Calu3 (cell line): Measurements from ENCODE around the gene ITPKA. TPM values are rescaled to one million over a fixed set of nuclear protein-coding genes. Genes with fewer than 3 reads are reported as not detected.

ENCODE experiments used
- Bru-seq: library from RNA; stranded (reverse); fragments of 400-500 nt; gene quantifications from one replicate; lab custom pipeline; 2021; lab: Mats Ljungman, UMichigan
- BruChase-seq, 2 experiments: library from RNA; stranded (reverse); fragments of 400-500 nt; gene quantifications; one replicate each; lab custom pipeline; 2021; lab: Mats Ljungman, UMichigan
- BruUV-seq: library from RNA; stranded (reverse); fragments of 400-500 nt; replicated peaks from 2 replicates; lab custom pipeline; 2021; lab: Mats Ljungman, UMichigan
- CTCF ChIA-PET: fragments of 300-600 bp; sonication (Branson Sonifier 250); formaldehyde crosslinking; loops from one replicate; lab custom pipeline; 2022; ENCODE audit warnings: antibody characterized with exemption; lab: Charles Lee
- DNase-seq: peaks from one replicate; pipeline ENCODE4 v3.0.0; 2022
- H3K27ac Mint-ChIP-seq: one replicate; pipeline ENCODE4 v1.8.0; 2022; ENCODE audit warnings: mixed read lengths; ENCODE audit not compliant: unreplicated experiment
- H3K27me3 Mint-ChIP-seq: one replicate; pipeline ENCODE4 v1.8.0; 2022; ENCODE audit warnings: mixed read lengths; ENCODE audit not compliant: unreplicated experiment
- H3K36me3 Mint-ChIP-seq: one replicate; pipeline ENCODE4 v1.8.0; 2022; ENCODE audit warnings: mild to moderate bottlenecking, moderate library complexity, mixed read lengths; ENCODE audit not compliant: insufficient read depth, unreplicated experiment
- H3K4me1 Mint-ChIP-seq: one replicate; pipeline ENCODE4 v1.8.0; 2022; ENCODE audit warnings: mild to moderate bottlenecking, low read depth, mixed read lengths; ENCODE audit not compliant: unreplicated experiment
- H3K4me3 Mint-ChIP-seq: one replicate; pipeline ENCODE4 v1.8.0; 2022; ENCODE audit warnings: mild to moderate bottlenecking, low read depth, moderate library complexity, mixed read lengths; ENCODE audit not compliant: unreplicated experiment
- H3K9me3 Mint-ChIP-seq: one replicate; pipeline ENCODE4 v1.8.0; 2022; ENCODE audit warnings: low read depth, mixed read lengths; ENCODE audit not compliant: unreplicated experiment
- CTCF ChIP-seq: fragments of 200-600 bp; IDR thresholded peaks from one replicate; pipeline ENCODE4 v1.8.0; 2022; ENCODE audit warnings: antibody characterized with exemption; ENCODE audit not compliant: unreplicated experiment
- intact Hi-C: fragments of 100-400 bp; cut with micrococcal nuclease; formaldehyde crosslinking; loops from one replicate; pipeline ENCODE4 v1.10.0; 2022; ENCODE audit not compliant: unreplicated experiment
- long read RNA-seq: library from polyadenylated mRNA; stranded (forward); transcript quantifications from one replicate; pipeline ENCODE4 v2.0.0, GENCODE V29; 2022
- total RNA-seq: library from RNA; stranded (reverse); gene quantifications from 2 replicates; pipeline ENCODE4 v1.2.3, GENCODE V29; 2022

Gene ITPKA
- total RNA-seq (0.61 and 0.68 TPM in 2 replicates), Bru-seq, nascent RNA (percentile 17 among the genes with signal in this experiment), BruChase-seq, experiment 1, labeled RNA remaining after a 6-hour chase (percentile 25 among the genes with signal in this experiment), BruChase-seq, experiment 2, labeled RNA remaining after a 2-hour chase (percentile 22 among the genes with signal in this experiment)
- long read RNA-seq, result 0 reads

- DNase-seq, result peak; percentile 48
- no peaks in the 10 kb centered on the region for H3K9me3 Mint-ChIP-seq
- peak within 1 kb of the TSS; percentile 70 for H3K4me3 Mint-ChIP-seq
- no peak within 1 kb of the TSS for H3K27ac Mint-ChIP-seq
- no peak for TF ChIP-seq CTCF
- no TSS peak for BruUV-seq
- H3K4me1 Mint-ChIP-seq, result peaks cover 8% of the 10 kb centered on the region
- intact Hi-C loops, result no loop called here
- peaks cover 8% of the 10 kb centered on the region for H3K36me3 Mint-ChIP-seq
- peaks cover 12% of the 10 kb centered on the region for H3K27me3 Mint-ChIP-seq
- CTCF ChIA-PET, result interaction anchor here (0.6 kb wide), 1 partner anchor 963 kb away, joined by 5 read pairs; no protein-coding TSS in a partner anchor
These were observed at the start of gene ITPKA for GRCh38 chr15:41493205-41493901. ITPKA (plus strand) TSS chr15:41493874; CDS start chr15:41493928, 54 bp downstream.

GRCh38 chr15:41445399-41445798 lies 48.3 kb upstream of the ITPKA start:
- Mint-ChIP-seq H3K27ac (no peak overlapping the region), H3K36me3 (no peaks in the 10 kb centered on the region), H3K4me3 (no peak overlapping the region), H3K27me3 (no peaks in the 10 kb centered on the region), H3K4me1 (no peaks in the 10 kb centered on the region), H3K9me3 (no peaks in the 10 kb centered on the region)
- CTCF ChIA-PET, result no interaction called here
- TF ChIP-seq CTCF, result no peak
- intact Hi-C loops, result no loop called here
- BruUV-seq, result no TSS peak
- DNase-seq, result no peak

GRCh38 chr15:41462084-41462795 lies 31.4 kb upstream of the ITPKA start:
- Mint-ChIP-seq H3K27ac (no peak overlapping the region), H3K4me3 (no peak overlapping the region), H3K4me1 (no peaks in the 10 kb centered on the region), H3K36me3 (peaks cover 11% of the 10 kb centered on the region), H3K27me3 (no peaks in the 10 kb centered on the region), H3K9me3 (no peaks in the 10 kb centered on the region)
- BruUV-seq, result no TSS peak
- TF ChIP-seq CTCF, result no peak
- no peak for DNase-seq
- intact Hi-C loops, result no loop called here
- CTCF ChIA-PET, result no interaction called here

- TF ChIP-seq CTCF, result no peak
- Mint-ChIP-seq H3K4me3 (no peak overlapping the region), H3K9me3 (no peaks in the 10 kb centered on the region), H3K27me3 (no peaks in the 10 kb centered on the region), H3K4me1 (no peaks in the 10 kb centered on the region), H3K27ac (no peak overlapping the region), H3K36me3 (peaks cover 11% of the 10 kb centered on the region)
- CTCF ChIA-PET, result interaction anchor here (1.1 to 1.2 kb wide), 3 partner anchors 43 to 309 kb away, joined by 3 read pairs; partner anchors contain the start of gene MAPKBP1
- intact Hi-C loops, result no loop called here
- no peak for DNase-seq
- no TSS peak for BruUV-seq
These were observed 28.6 kb upstream of the ITPKA start for GRCh38 chr15:41464889-41465580.
